Tongue (tissue), 2 donors: ENCODE data around the gene LIFR. TPM values are rescaled to one million over a fixed set of nuclear protein-coding genes. Genes with fewer than 3 reads are reported as not detected.
"Not testable (repeated sequence)": the region's sequence is repeated elsewhere in the genome, so short reads cannot be mapped to it uniquely, and the experiment has no call there.

Experiments
- DNase-seq: peaks from one replicate; pipeline ENCODE4 v3.0.0-alpha.2; 2015
- total RNA-seq: library from RNA; depleted of rRNA; stranded (reverse); fragments of >200 nt; gene quantifications from one replicate; pipeline ENCODE4 v1.2.3, GENCODE V29; 2014

The LIFR gene
- total RNA-seq, 1 donor from 2014 or later = 69.6 TPM

DNA sequence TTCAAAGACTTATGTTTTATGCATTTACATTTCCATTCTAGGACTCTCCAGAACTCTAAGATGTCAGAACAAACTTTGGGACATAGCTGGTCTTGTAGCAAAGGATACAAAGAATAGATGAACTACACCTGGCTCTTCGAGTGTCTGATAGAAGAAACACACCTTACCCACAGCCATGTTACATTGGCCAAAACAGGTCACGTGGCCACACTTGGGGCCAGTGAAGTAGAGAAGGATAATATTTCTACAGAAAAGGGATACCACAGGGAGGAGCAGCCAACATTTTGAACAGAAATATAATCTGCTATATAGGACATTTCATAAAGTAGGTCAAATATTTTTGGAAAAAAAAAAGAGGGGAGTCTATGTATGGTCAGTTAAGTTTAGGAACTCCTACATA lies 22.7 kb upstream of the LIFR start:
- no peak for DNase-seq

DNA sequence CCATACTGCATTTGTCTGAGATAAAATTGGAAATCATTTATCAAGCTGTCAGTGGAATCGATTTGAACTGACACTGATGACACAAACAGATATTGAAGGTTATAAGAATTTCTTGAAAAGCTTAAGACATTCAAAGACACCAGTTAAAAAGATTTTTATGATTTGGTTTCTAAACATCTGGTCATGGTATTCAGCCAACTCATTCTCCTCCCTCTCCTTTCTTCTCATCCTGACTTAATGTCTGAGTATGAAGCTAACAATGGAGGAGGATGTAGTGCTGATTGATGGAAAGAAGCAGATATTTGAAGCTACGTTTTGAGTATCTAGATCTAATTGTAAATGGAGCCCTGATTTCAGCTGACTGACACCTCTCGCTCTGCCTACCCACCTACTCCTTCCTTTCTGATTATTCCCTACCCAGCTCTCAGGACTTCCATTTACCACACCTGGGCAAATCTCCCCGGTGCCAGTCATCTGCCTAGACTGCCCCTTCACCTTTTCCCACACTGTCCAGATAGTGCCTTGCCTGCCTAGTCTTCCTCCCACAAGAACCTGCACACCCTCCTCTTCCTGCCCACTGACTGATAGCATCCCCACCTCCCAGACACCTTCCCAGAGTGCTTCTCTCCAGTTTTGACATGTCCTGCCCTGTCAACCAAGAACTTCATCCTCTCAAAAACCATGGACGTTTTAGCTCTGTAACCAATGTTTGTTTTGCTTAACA lies 20.7 kb upstream of the LIFR start:
- DNase-seq = no peak

DNA sequence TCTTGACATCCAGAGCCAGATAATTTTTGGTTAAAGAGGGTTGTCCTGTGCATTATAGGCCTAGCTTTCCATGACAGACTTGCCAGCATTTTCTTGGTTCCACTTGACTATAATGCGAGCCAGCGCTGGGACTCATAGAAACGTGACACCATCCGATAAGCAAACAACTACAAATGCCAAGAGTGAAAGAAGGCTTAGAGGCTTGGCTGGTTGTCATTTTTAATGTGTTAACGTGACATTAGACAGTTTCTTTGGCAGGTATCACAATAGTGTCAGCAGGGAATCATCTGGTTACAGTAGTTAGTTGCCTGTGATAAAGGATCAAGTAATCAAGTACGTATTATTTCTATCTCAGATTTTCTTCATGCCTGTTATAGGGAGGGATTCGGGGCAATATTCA lies 20.0 kb upstream of the LIFR start:
- DNase-seq = peak; percentile 61

DNA sequence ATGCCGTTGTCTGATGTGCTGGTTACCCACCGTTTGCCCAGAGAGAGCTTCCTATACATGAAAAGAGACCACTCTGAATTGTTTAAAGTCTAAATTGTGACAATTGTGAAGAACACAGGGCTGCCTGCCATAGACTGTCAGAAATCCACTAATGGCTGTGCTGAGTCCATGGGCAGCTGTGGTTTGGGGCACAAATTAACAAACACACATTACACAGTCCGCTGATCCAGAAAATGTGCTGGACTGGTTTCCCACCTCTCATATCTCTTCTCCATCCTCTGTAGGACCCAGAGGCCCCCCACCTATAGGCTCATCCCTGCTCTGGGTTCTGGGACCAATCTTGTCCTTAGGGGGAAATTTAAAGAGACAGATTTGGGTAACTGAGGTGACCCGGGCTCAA lies 19.0 kb upstream of the LIFR start:
- no peak for DNase-seq

GRCh38 chr5:38574009-38574408 lies 17.6 kb upstream of the LIFR start:
- no peak for DNase-seq

GRCh38 chr5:38573521-38573920 lies 17.1 kb upstream of the LIFR start:
- DNase-seq = no peak

DNA sequence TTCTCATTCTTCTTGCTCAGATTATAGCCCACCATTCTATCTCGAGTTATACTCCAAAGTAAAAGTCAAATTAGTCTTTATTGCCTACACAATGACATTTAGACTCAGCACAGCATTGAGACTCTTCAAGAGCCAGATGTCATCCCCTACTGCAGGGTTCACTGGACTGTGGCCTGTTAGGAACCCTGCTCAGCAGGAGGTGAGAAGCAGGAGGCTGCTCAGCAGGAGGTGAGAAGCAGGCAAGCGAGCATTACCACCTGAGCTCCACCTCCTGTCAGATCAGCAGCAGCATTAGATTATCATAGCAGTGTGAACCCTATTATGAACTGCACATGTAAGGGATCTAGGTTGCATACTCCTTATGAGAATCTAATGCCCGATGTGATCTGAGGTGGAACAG lies 12.7 kb upstream of the LIFR start:
- no peak for DNase-seq

DNA sequence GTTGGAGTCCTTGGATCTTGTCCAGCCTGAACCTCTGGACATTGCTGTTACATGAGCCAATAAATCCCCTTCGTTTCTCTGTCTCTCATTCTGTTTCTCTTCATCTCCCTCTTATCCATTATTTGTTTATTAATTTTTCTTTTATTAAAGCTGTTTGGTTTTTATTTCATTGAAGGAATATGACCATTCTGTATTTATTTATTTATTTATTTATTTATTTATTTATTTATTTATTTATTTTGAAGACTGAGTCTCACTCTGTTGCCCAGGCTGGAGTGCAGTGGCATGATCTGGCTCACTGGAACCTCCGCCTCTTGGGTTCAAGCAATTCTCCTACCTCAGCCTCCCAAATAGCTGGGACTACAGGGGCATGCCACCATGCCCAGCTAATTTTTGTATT lies 10.9 kb upstream of the LIFR start:
- DNase-seq = not testable (repeated sequence)

DNA sequence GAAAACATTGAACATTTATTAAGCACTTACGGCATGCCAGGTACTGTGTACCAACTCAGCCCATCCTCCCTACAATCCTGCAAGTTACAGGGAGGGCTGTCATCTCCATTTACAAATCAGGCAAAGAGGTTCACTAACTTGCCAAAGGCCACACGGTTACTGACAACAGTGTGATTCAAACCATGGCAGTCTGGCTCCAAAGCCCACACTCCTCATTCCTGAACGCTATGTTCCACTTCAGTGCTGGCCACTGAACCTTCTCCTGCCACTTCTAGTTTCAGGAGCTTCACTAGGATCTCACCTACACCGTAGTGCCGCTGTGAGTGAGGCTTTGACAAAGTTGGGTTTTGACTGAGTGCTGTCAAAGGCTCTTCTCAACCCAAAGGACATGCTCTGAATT lies 7.2 kb upstream of the LIFR start:
- DNase-seq = no peak

DNA sequence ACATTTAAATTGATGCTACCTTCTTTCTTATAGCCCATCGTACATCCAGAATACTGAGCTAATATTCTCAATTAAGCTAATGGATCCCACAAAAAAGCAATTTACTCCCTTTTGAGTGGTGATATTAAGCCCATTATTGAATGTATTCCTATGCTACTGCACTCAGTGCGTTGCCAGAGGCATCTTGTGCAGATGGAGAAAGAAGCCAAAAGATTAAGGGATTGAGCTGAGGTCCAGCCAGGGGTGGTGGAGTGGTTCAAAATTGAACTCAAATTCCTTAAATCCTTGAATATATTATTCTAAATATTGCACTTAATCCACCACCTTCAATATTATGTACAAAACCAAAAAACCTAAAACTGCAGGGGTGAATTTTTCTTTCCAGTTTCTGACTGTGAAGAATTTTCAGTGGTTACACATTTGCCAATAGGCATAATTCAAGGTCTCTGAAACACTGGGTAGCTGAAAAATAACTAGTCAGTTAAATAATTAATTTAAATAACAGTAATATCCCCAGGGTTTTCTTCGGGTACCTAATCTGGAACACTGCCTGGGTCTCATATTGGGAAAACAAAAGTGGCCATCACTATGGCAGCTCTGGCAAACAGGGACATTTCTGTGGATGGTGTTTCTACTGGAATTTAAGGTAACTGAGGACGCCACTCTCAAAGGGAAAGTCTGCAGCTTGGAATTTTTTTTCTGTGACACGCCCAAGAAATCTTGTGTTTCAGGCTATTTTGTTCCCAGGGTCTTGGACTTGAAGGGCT lies 6.2 kb upstream of the LIFR start:
- no peak for DNase-seq

GRCh38 chr5:38559428-38559827 lies 3.0 kb upstream of the LIFR start:
- no peak for DNase-seq

DNA sequence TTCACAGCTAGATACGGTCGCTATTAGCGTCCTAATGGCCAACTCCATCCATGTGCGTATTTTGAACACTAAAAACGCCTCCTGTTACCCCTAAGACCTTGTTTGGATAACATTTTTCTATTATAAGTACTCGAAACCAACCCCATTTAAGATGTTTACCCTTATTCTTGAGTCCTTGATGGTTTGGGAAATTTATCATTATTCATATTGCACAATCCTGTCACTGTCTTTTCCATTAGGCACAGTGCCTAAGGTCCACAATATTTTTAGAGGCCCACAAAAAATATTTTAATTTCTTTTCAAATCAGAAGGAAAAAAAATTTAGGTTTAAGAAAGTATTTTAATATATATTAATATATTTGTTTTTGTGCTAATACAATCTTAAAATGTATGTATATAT lies 1.3 kb upstream of the LIFR start:
- DNase-seq = no peak

DNA sequence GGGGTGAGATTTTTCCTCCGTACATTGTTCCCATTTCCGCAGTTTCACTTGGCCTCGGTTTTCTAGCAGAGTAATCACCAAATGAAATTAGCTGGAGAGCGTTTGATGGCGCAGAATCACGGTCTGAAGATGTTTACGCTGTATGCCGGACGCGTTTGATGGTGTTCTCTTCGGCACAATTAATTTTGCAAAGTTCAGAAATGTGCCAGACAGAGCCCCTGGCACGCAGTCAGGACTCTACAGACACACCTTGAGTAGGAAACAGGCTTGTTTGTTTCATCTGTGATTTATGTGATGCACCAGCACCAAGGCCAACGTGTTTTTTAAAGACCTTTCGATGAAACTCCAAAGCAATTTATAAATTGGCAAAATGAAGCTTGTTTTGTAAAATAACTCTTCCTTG lies 863 bp upstream of the LIFR start:
- DNase-seq = no peak

GRCh38 chr5:38556088-38556598 lies 303 bp downstream of the LIFR start:
- DNase-seq = no peak

- no peak for DNase-seq
These were observed 925 bp downstream of the LIFR start for GRCh38 chr5:38555354-38556087.

- no peak for DNase-seq
These were observed 1.6 kb downstream of the LIFR start for GRCh38 chr5:38554861-38555260.

DNA sequence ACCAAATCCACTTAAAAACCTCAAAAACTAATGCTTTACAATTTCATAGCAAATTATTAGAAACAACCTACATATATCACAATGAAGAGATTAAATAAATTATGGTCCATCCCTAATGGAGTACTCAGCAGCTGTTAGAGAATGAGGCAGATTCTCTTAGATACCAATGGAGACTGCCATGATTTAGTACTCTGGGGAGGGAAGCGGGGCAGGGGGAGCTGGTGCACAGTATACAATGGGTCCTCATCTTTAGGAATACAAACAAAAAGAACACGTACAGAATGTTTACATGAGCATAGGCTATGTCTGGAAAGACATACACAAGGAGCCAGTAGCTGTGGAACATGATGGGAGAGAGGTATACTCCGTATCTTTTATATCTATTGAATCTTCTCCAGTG lies 2.0 kb downstream of the LIFR start:
- DNase-seq = no peak

DNA sequence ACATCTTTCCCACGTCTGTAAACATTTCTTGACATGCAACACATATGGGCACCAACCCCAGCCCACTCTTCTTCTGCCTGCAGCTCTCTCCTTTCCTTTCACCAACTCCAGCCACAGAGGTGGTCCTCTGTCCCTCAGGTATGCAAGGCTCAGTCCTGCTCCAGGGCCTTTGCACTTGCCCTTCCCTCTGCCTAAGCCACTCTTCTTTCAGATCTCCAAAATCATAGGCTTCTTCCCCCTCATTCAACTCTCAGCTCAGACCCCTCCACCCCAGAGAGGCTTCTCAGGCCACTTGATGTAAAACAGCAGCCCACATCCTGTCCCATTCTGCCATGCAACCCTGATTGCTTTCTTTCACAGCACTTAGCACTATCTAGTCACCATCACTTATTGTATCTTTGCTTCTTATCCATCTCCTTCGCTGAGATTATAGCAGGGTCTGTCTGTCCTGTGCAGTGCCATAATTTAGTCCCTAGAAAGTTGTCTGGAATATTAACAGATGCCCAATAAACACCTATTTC lies 3.4 kb downstream of the LIFR start:
- no peak for DNase-seq

DNA sequence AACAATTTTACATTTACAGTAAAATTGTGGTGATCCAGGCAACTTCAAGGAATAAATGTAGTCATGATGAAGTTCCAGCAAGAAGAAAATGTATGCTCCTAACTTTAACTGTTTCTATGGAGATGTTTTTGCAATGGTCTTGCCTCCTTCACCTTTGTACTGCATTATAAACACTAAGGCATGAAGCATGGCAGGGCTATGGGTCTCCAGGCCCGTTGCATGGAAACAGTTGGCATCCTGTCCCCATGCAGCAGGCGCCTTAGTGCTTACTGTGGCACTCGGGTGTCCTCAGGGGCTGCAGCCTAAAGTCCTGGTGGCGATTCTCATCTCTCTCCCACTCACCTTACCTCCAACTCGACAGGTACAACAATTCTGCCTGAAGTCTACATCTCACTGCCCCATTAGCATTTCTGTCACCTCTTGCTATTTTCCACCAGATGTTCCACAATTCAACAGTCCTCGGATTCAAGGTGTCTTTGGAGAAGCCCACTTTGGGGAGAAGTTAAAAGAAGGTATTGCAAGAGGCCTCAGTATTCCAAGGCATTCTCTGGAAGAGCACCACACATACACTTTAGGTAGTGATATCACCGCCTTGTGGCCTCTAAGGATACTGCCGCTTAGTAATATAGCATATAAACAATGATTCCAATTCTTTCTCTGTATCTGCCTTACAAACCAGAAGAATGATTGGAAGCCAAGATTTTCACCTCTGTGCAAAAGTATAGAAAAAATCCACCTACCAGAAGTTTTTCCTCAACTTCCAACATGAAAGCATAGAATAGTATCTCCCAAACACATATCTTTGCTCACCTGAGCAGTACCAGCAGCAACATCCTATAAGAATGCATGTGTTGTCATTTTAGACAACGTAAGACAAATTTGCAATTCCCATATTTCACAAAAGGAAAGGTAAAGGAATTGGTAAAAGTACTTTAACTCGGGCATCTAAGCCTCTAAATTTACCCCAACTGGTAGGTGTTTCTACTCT lies 5.1 kb downstream of the LIFR start:
- peak; percentile 62 for DNase-seq

DNA sequence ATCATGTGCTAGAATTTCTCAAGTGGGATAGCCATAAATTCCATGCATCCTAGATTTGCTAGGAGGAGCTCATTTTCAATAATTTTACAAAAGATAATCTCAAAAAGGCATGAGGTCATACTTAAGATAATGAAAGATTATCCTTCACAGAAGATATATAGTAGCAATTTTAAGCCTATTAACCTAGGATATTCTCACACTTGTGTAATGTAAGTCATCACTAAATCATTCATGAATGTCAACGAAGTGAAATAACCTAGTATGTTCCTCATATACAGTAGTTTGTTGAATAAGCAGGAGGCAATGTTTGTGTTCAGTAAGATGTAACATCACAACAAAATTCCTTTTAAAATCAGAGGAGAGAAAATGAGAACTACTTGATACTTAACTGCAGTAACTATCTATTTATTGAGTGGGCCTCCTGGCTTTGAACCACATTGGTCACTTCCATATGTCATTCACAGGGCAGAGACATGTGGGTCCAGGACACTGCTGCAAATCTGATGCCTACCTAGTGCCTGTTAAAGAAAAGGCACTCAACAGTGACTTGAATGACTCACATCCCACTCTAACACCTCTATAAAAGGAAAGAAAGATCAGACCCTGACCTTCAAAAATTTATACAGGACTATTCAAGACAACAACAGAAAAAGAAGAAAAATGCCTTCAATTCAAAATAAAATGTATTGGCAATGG lies 8.2 kb downstream of the LIFR start:
- no peak for DNase-seq

DNA sequence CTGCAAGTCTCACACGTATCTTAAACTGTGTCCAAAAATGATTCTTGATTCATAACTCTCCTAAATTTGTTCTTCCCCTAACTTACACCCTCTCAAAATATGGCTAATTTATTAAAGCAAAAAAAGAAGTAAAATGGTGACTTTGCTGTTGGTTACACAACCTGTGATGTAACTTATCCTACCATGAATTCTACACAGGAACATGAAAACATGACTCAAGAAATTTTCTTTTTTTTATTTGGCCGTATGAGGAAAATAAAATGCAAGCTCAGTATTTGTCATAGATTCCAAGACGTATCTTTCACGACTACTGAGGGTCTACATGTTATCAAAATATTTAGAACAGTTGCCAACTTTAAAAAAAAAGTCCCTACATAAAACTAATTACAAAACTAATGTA lies 9.2 kb downstream of the LIFR start:
- no peak for DNase-seq
